GM21526 (cell line): ENCODE results near the gene NBAS.
A peak's percentile ranks its signal among the peaks of the same experiment; 100 is the strongest.

Experiments used
- ATAC-seq: cut with Tn5 transposase; IDR thresholded peaks from one replicate; pipeline ENCODE4 v1.9.1; 2021; ENCODE audit warnings: moderate library complexity; ENCODE audit not compliant: unreplicated experiment, low FRiP score

The NBAS gene

DNA sequence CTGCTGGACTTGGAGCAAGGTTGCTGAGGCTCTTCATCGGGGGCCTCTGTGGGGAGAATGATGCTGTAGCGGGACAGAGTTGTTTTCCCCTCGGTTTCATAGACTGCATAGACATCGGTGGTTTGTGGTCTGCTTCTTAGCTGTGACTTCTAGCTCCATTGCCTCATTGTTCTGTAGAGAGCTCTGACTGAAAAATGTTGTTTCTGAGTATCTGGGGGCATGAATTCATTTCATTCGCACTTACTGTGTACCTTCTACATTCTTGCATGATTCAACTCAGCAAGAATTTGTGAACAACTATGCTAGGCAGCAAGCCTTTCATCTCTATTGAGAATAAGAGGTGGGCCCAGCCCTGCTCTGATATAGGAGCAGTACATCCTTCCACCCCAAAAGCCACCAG is 406.8 kb downstream of the NBAS start:
- ATAC-seq, result no peak

GRCh38 chr2:15152382-15152781 is 408.8 kb downstream of the NBAS start:
- no peak for ATAC-seq

GRCh38 chr2:15149063-15149462 is 412.1 kb downstream of the NBAS start:
- no peak for ATAC-seq

- ATAC-seq, result no peak
Observed at GRCh38 chr2:15147591-15147990, 413.5 kb downstream of the NBAS start.

DNA sequence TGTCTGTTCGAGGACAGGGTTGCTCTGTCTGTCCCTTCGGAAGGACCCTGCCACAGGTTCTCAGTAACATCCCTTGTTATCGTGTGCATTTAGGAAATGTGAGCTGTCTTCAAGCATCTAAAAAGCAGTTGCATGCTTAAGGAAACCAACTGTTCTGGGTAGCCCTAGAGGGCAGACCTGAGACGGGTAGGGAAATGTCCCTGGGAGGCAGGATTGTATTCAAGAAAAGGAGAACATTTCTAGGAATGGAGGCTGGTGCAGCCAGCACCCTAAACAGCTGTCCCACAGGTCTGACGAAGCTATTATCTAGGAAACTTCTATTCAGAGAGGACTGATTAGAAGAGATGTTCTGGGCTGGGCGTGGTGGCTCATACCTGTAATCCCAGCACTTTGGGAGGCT is 414.2 kb downstream of the NBAS start:
- ATAC-seq, result no peak

DNA sequence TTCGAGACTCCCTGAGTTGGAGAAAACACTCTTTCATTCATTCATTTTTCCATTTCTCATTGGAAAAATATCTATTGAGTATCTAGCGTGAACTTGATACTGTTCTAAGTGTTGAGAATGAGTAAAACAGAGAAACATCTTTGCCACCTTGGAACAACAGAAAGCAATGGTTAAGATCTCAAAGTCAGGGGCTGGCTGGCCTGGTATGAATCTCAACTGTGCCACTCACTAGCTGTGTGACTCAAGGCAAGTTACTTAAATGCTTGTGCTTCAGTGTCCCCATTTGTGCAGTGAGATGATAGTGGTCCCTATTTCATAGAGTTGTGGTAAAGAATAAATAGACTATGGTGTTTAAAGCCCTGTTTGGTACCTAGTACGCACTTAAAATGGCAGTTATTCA is 415.2 kb downstream of the NBAS start:
- ATAC-seq, result no peak

- ATAC-seq, result no peak
Observed at GRCh38 chr2:15145046-15145817, 415.9 kb downstream of the NBAS start.

- peak; percentile 100 for ATAC-seq
Observed at GRCh38 chr2:15142069-15142689, 419.0 kb downstream of the NBAS start.

- no peak for ATAC-seq
Observed at GRCh38 chr2:15141211-15141610, 419.9 kb downstream of the NBAS start.

DNA sequence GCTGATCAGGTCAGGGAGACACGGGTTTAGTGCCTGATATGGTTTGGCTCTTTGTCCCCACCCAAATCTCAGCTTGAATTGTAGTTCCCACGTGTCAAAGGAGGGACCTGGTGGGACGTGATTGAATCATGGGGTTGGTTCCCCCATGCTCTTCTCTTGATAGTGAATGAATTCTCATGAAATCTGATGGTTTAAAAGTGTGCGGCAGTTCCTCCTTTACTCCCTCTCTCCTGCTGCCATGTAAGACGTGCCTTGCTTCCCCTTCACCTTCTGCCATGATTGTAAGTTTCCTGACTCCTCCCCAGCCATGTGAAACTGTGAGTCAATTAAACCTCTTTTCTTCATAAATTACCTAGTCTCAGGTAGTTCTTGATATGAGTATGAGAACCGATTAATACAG is 424.5 kb downstream of the NBAS start:
- ATAC-seq, result no peak

- ATAC-seq, result no peak
Observed at GRCh38 chr2:15134957-15135356, 426.2 kb downstream of the NBAS start.

DNA sequence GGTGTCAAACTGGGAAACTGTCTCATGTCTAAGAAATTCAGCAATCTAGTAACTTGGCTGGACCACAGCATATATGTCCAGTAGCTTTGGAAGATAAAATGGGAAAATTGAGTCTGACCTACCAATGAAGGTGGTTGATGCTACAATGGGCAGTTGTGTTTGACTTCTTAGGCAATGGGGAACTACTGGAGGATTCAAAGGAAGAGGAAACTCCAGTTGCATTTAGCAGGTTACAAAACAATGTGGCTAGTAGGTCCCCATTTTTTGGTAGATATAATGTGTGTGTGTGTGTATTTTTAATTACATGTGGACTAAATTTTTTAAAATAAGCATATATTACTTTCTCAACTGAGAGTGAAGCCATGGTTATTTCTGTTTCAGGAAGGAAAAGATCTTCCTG is 427.7 kb downstream of the NBAS start:
- no peak for ATAC-seq

GRCh38 chr2:15128846-15129245 is 432.3 kb downstream of the NBAS start:
- no peak for ATAC-seq

- no peak for ATAC-seq
Observed at GRCh38 chr2:15127876-15128275, 433.3 kb downstream of the NBAS start.

GRCh38 chr2:15127301-15127700 is 433.8 kb downstream of the NBAS start:
- ATAC-seq, result no peak

DNA sequence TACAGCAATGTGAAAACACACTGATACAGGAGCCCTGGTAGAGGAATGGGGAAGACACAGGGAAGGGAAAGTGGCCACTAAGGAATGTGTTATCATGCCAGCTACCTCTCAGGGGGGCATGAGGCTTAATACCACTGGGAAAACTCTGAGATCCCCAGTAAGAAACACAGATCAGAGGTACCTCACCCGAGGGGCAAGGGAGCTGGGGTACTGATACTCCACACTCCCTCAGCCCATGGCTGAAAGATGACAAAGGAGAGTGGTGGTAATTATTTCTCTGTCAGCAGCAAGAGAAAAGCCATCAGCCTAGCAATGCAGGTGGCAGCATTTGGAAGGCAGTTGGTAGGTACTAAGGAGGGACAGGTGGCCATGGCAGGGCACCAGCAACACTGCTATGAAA is 434.8 kb downstream of the NBAS start:
- ATAC-seq, result no peak

GRCh38 chr2:15122915-15123314 is 438.2 kb downstream of the NBAS start:
- no peak for ATAC-seq

- ATAC-seq, result no peak
Observed at GRCh38 chr2:15120631-15121030, 440.5 kb downstream of the NBAS start.

- ATAC-seq, result no peak
Observed at GRCh38 chr2:15119722-15120175, 441.4 kb downstream of the NBAS start.

- ATAC-seq, result no peak
Observed at GRCh38 chr2:15117409-15118050, 443.6 kb downstream of the NBAS start.
